Gastrocnemius medialis (tissue), 4 donors: ENCODE results near the gene UBE2E1. TPM values are rescaled to one million over a fixed set of nuclear protein-coding genes. Genes with fewer than 3 reads are reported as not detected.

Experiments used
- ATAC-seq, 2 donors: fragments of 150-250 bp; one replicate each; pipeline ENCODE4 v1.9.1; 2016
- DNase-seq, 2 donors: peaks; one replicate each; pipeline ENCODE4 v3.0.0-alpha.2; 2019
- H3K27ac ChIP-seq, 4 donors: fragments of 200-600 bp; sonication (generic); 1 replicate in 1 of 4; 2 replicates in 3 of 4; pipeline ENCODE4 v1.5.1; 2016 to 2018; ENCODE audit warnings: mild to moderate bottlenecking in 2 of 4, moderate library complexity in 1 of 4
- H3K27me3 ChIP-seq, 3 donors: fragments of 200-600 bp; sonication (generic) in 2 of 3; 1 replicate in 1 of 3; 2 replicates in 2 of 3; pipeline versions ENCODE4 v1.5.1 to v1.6.0; 2016 to 2019; ENCODE audit warnings: mild to moderate bottlenecking in 1 of 3, moderate library complexity in 1 of 3
- H3K36me3 ChIP-seq, 2 donors: fragments of 200-600 bp; sonication (generic) in 1 of 2; one replicate each; pipeline ENCODE4 v1.5.1; 2017 to 2018
- H3K4me1 ChIP-seq, 2 donors: fragments of 200-600 bp; sonication (generic) in 1 of 2; one replicate each; pipeline ENCODE4 v1.5.1; 2016 to 2017; ENCODE audit warnings: mild to moderate bottlenecking in 2 of 2
- H3K4me3 ChIP-seq, 4 donors: fragments of 200-600 bp; sonication (generic) in 3 of 4; 1 replicate in 1 of 4; 2 replicates in 3 of 4; pipeline ENCODE4 v1.5.1; 2016 to 2019; ENCODE audit warnings: mild to moderate bottlenecking in 2 of 4
- H3K9me3 ChIP-seq, 3 donors: fragments of 200-600 bp; sonication (generic) in 2 of 3; 1 replicate in 1 of 3; 2 replicates in 2 of 3; pipeline ENCODE4 v1.5.1; 2016 to 2019
- CTCF ChIP-seq, 5 experiments: fragments of 450-650 bp in 3 of 5; fragments of 200-600 bp in 2 of 5; sonication (generic) in 2 of 5; IDR thresholded peaks in 4 of 5; conservative IDR thresholded peaks in 1 of 5; 1 replicate in 4 of 5; 2 replicates in 1 of 5; pipeline ENCODE4 v1.5.1; 2016 to 2019; ENCODE audit warnings: antibody characterized with exemption in 5 of 5, mild to moderate bottlenecking in 3 of 5, moderate library complexity in 3 of 5
- POLR2A ChIP-seq, 2 donors: fragments of 450-650 bp; IDR thresholded peaks; one replicate each; pipeline ENCODE4 v1.6.1; 2017; ENCODE audit warnings: antibody characterized with exemption in 2 of 2, mild to moderate bottlenecking in 2 of 2, moderate library complexity in 2 of 2
- in situ Hi-C, 4 donors: fragments of 200-750 bp; cut with MboI; loops; one replicate each; pipeline versions ENCODE4 v1.15.0 to v1.8.0; 2017; ENCODE audit warnings: low sequenced_read_pairs in 4 of 4
- intact Hi-C: fragments of 100-400 bp; cut with DNase I; formaldehyde crosslinking; loops from one replicate; pipeline ENCODE4 v1.15.1; 2023; ENCODE audit warnings: low total_unique reads
- total RNA-seq, 4 donors: library from RNA; depleted of rRNA; stranded (reverse); fragments of >200 nt; gene quantifications; one replicate each; pipeline versions ENCODE4 v1.1.0 to v1.2.3, GENCODE V29; 2016

Gene UBE2E1
- total RNA-seq, 4 donors from 2014 or later = 54.8 to 153 (median 109) TPM

- Histone ChIP-seq H3K27me3 (no peaks in the 10 kb centered on the region), H3K4me1 (no peaks in the 10 kb centered on the region), H3K9me3 (no peaks in the 10 kb centered on the region), H3K27ac (no peak overlapping the region), H3K4me3 (no peak overlapping the region), H3K36me3 (no peaks in the 10 kb centered on the region)
- TF ChIP-seq POLR2A (IDR thresholded peaks at IDR 0.05) (no peak), CTCF (IDR thresholded peaks at IDR 0.05 in 4 of 5, conservative IDR thresholded peaks at IDR 0.05 in 1 of 5) (no peak)
- DNase-seq (no peak), ATAC-seq (no peak)
- intact Hi-C loops (no loop called here), in situ Hi-C loops (no loop called here)
Observed at GRCh38 chr3:23764407-23764806, 41.3 kb upstream of the UBE2E1 start.

GRCh38 chr3:23767546-23767945 is 38.2 kb upstream of the UBE2E1 start:
- no peaks in the 10 kb centered on the region for H3K9me3 ChIP-seq
- H3K27me3 ChIP-seq = no peaks in the 10 kb centered on the region
- H3K4me1 ChIP-seq = no peaks in the 10 kb centered on the region
- intact Hi-C loops = no loop called here
- TF ChIP-seq POLR2A (IDR thresholded peaks at IDR 0.05) = no peak
- TF ChIP-seq CTCF (IDR thresholded peaks at IDR 0.05 in 4 of 5, conservative IDR thresholded peaks at IDR 0.05 in 1 of 5) = no peak
- DNase-seq = no peak
- in situ Hi-C loops = no loop called here
- H3K36me3 ChIP-seq = no peaks in the 10 kb centered on the region
- no peak for ATAC-seq
- no peak overlapping the region for H3K4me3 ChIP-seq
- no peak overlapping the region for H3K27ac ChIP-seq

DNA sequence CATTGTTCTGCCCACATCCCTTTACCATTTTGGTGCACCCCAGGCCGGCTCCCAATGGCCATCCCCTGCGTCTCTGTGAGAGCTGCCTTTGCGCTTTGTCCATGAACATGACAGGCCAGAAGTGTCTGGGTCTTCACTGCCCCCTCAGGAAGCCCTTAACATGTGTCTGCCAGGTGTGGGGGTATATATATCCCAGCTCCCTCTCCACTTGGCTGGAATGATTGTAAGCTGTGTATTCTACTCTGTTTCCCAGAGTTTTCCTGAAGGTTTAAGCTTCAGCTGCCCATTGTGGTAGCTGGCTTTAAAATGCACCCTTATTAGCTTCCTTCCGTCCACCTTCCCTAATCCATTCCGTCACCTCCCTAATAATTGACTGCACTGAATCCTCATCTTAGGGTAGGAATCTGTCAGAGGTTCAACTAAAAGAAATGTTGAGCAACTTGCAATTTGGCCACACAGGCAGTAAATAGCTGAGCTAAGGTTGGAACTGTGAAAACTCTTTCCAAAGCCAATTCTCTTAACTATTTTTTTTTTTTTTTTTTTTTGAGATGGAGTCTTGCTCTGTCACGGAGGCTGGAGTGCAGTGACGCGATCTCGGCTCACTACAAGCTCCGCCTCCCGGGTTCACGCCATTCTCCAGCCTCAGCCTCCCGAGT is 30.4 kb upstream of the UBE2E1 start:
- Histone ChIP-seq H3K4me1 (peaks cover 7 to 13% of the 10 kb centered on the region in 2 donors), H3K4me3 (no peak overlapping the region), H3K36me3 (no peaks in the 10 kb centered on the region), H3K27ac (no peak overlapping the region), H3K27me3 (no peaks in the 10 kb centered on the region), H3K9me3 (no peaks in the 10 kb centered on the region)
- intact Hi-C loops = no loop called here
- peak in 1 of 2 donors; percentile 17 for ATAC-seq
- in situ Hi-C loops = loop anchor here in 1 of 4 donors (25.0 kb wide), 1 partner anchor 588 kb away; no protein-coding TSS in a partner anchor
- DNase-seq = no peak
- TF ChIP-seq POLR2A (IDR thresholded peaks at IDR 0.05) (no peak), CTCF (IDR thresholded peaks at IDR 0.05 in 4 of 5, conservative IDR thresholded peaks at IDR 0.05 in 1 of 5) (no peak)

DNA sequence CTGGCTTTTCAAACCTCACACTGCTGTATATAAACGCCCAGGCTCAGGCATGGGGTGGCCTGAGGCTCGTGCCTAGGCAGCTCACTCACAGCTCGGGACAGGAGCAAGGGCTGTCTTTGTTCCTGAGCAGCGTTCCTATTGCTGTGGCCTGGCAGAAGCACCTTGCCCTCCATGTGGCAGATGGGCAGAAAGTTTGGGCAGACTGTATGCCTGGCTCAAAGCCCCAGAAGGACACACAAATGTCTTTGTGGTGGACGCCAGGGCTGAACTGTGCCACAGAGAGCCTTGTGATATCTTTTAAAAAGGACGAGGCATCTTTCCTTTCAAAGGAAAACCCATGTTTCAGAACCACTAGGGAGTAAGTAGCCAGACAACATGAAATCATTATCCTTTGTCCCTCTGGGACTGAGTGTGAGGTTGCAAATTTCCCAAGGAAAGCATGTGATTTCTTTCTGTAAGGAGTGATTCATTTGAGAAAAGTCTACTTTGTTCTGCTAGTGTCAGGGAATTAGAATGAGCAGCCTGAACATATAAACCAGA is 29.3 kb upstream of the UBE2E1 start:
- peaks cover 7 to 13% of the 10 kb centered on the region in 2 donors for H3K4me1 ChIP-seq
- peak in 1 of 2 donors; percentile 6 for DNase-seq
- in situ Hi-C loops = loop anchor here in 1 of 4 donors (25.0 kb wide), 1 partner anchor 589 kb away; no protein-coding TSS in a partner anchor
- no peaks in the 10 kb centered on the region for H3K9me3 ChIP-seq
- H3K36me3 ChIP-seq = no peaks in the 10 kb centered on the region
- no peak for TF ChIP-seq POLR2A (IDR thresholded peaks at IDR 0.05)
- TF ChIP-seq CTCF (IDR thresholded peaks at IDR 0.05 in 4 of 5, conservative IDR thresholded peaks at IDR 0.05 in 1 of 5) = no peak
- H3K27me3 ChIP-seq = no peaks in the 10 kb centered on the region
- H3K27ac ChIP-seq = peak overlapping the region; percentile 47 to 69 (median 62)
- no peak overlapping the region for H3K4me3 ChIP-seq
- intact Hi-C loops = no loop called here
- peak; percentile 88 to 97 for ATAC-seq
